HepG2 (cell line): ENCODE measurements around the gene ANAPC2. TPM values are rescaled to one million over a fixed set of nuclear protein-coding genes. Genes with fewer than 3 reads are reported as not detected.

Experiments
- AGO1 ChIP-seq: fragments of 200-400 bp; formaldehyde crosslinking; IDR thresholded peaks from 2 replicates; pipeline ENCODE4 v1.6.1; 2017; ENCODE audit warnings: mild to moderate bottlenecking, low read depth, low read length, moderate library complexity; ENCODE audit not compliant: poor library complexity, severe bottlenecking
- CENPX ChIP-seq: sonication (generic); formaldehyde crosslinking; IDR thresholded peaks from 2 replicates; pipeline ENCODE4 v1.9.0; 2021; ENCODE audit warnings: mild to moderate bottlenecking, missing genetic modification reagents, moderate library complexity
- ELF1 ChIP-seq: sonication (generic); formaldehyde crosslinking; IDR thresholded peaks from 2 replicates; pipeline ENCODE4 v1.4.0; 2020; ENCODE audit warnings: missing genetic modification reagents
- ERF ChIP-seq: IDR thresholded peaks from 2 replicates; pipeline ENCODE4 v1.6.1; 2018; ENCODE audit warnings: missing biosample characterization, missing genetic modification reagents
- ETV5 ChIP-seq: IDR thresholded peaks from 2 replicates; pipeline ENCODE4 v1.6.1; 2018; ENCODE audit warnings: missing biosample characterization, missing genetic modification reagents, inconsistent platforms, borderline replicate concordance
- FOXO1 ChIP-seq: sonication (generic); formaldehyde crosslinking; IDR thresholded peaks from 2 replicates; pipeline ENCODE4 v1.4.0; 2020; ENCODE audit warnings: missing genetic modification reagents
- HNRNPL ChIP-seq: fragments of 200-400 bp; formaldehyde crosslinking; IDR thresholded peaks from 2 replicates; pipeline ENCODE4 v1.6.1; 2017; ENCODE audit warnings: mild to moderate bottlenecking, low read depth, low read length
- HOXA3 ChIP-seq: sonication (generic); formaldehyde crosslinking; IDR thresholded peaks from 2 replicates; pipeline ENCODE4 v1.5.0; 2020; ENCODE audit warnings: missing genetic modification reagents
- KAT7 ChIP-seq: IDR thresholded peaks from 2 replicates; pipeline ENCODE4 v1.6.1; 2018; ENCODE audit warnings: borderline replicate concordance, missing compliant biosample characterization
- MYC ChIP-seq: sonication (generic); formaldehyde crosslinking; IDR thresholded peaks from 2 replicates; pipeline ENCODE4 v1.9.0; 2021; ENCODE audit warnings: missing genetic modification reagents, borderline replicate concordance
- NCOA1 ChIP-seq: sonication (generic); formaldehyde crosslinking; IDR thresholded peaks from 2 replicates; pipeline ENCODE4 v1.9.0; 2021; ENCODE audit warnings: missing genetic modification reagents
- NFKB2 ChIP-seq: sonication (generic); formaldehyde crosslinking; IDR thresholded peaks from 2 replicates; pipeline ENCODE4 v1.4.0; 2020; ENCODE audit warnings: missing genetic modification reagents, borderline replicate concordance
- REPIN1 ChIP-seq: sonication (generic); formaldehyde crosslinking; IDR thresholded peaks from 2 replicates; pipeline ENCODE4 v1.8.0; 2022; ENCODE audit warnings: missing genetic modification reagents, low read depth, mild to moderate bottlenecking, borderline replicate concordance
- REXO4 ChIP-seq: sonication (generic); formaldehyde crosslinking; IDR thresholded peaks from 2 replicates; pipeline ENCODE4 v1.8.0; 2022; ENCODE audit warnings: missing genetic modification reagents, mild to moderate bottlenecking, borderline replicate concordance
- TBX2 ChIP-seq: sonication (generic); formaldehyde crosslinking; IDR thresholded peaks from 2 replicates; pipeline ENCODE4 v1.5.0; 2020; ENCODE audit warnings: missing genetic modification reagents, mild to moderate bottlenecking, borderline replicate concordance
- THAP11 ChIP-seq: IDR thresholded peaks from 2 replicates; pipeline ENCODE4 v1.6.1; 2016; ENCODE audit warnings: missing biosample characterization, missing genetic modification reagents
- XRCC5 ChIP-seq: fragments of 200-400 bp; formaldehyde crosslinking; optimal IDR thresholded peaks from 2 replicates; pipeline ENCODE3; 2017; ENCODE audit warnings: mild to moderate bottlenecking, low read length
- ZBED4 ChIP-seq: sonication (generic); formaldehyde crosslinking; IDR thresholded peaks from 2 replicates; pipeline ENCODE4 v1.4.0; 2020; ENCODE audit warnings: missing genetic modification reagents, borderline replicate concordance
- ZNF225 ChIP-seq: sonication (generic); formaldehyde crosslinking; IDR thresholded peaks from 2 replicates; pipeline ENCODE4 v1.4.0; 2020; ENCODE audit warnings: mild to moderate bottlenecking, missing genetic modification reagents
- ZNF281 ChIP-seq: sonication (generic); formaldehyde crosslinking; IDR thresholded peaks from 2 replicates; pipeline ENCODE4 v1.4.0; 2020; ENCODE audit warnings: missing genetic modification reagents, borderline replicate concordance
- ZNF580 ChIP-seq: IDR thresholded peaks from 2 replicates; pipeline ENCODE4 v1.6.1; 2016; ENCODE audit warnings: low read depth, borderline replicate concordance
- ZNF629 ChIP-seq: sonication (generic); formaldehyde crosslinking; conservative IDR thresholded peaks from 2 replicates; pipeline ENCODE4 v1.5.0; 2020; ENCODE audit warnings: missing genetic modification reagents
- polyA plus RNA-seq, 8 experiments: library from polyadenylated mRNA; depleted of rRNA in 3 of 8; stranded (reverse) in 7 of 8; unstranded in 1 of 8; fragments of >200 nt; fragmentation: Illumina TruSeq in 4 of 8; extraction: Trizol in 4 of 8; gene quantifications; 2 replicates each; pipeline versions ENCODE4 v1.2.1 to v1.2.3, GENCODE V29; 2011 to 2016; ENCODE audit warnings: low read depth in 4 of 8, missing spikeins in 1 of 8, mixed read lengths in 1 of 8; ENCODE audit not compliant: insufficient read depth in 1 of 8
- total RNA-seq, 5 experiments: library from RNA; depleted of rRNA; stranded (reverse); fragments of >200 nt; fragmentation: Illumina TruSeq; extraction: Trizol; gene quantifications; 2 replicates each; pipeline ENCODE4 v1.2.3, GENCODE V29; 2016; ENCODE audit warnings: low read depth in 1 of 5

The ANAPC2 gene
- total and polyA plus RNA-seq, 2 of the 13 experiments (the other 11 are each of a cell fraction or from before 2014, with no cell fraction given), result 12.3 to 15.4 TPM

GRCh38 chr9:137227054-137227852, 38.9 kb upstream of the ANAPC2 start, which contains the start of gene RNF224 (continued):
- TF ChIP-seq ZNF580 (peak; percentile 61; the same call in 1 of the 2 replicates), AGO1 (peak; percentile 93), CENPX (CRISPR knock-in tag) (no peak), TBX2 (CRISPR knock-in tag) (peak; percentile 35; the same call in 1 of the 2 replicates), ETV5 (CRISPR knock-in tag) (peak; percentile 2; the same call in 1 of the 2 replicates), NFKB2 (peak; percentile 4; the same call in 1 of the 2 replicates), HOXA3 (0 out of 2 replicates have a peak, but pooled peaks have one; percentile 25), ELF1 (0 out of 2 replicates have a peak, but pooled peaks have one; percentile 28), ERF (CRISPR knock-in tag) (peak; percentile 63; the same call in 1 of the 2 replicates), ZNF281 (CRISPR knock-in tag) (0 out of 2 replicates have a peak, but pooled peaks have one; percentile 28), MYC (0 out of 2 replicates have a peak, but pooled peaks have one; percentile 31), ZNF225 (CRISPR knock-in tag) (0 out of 2 replicates have a peak, but pooled peaks have one; percentile 28), XRCC5 (peak; percentile 79), REPIN1 (CRISPR knock-in tag) (0 out of 2 replicates have a peak, but pooled peaks have one; percentile 27), NCOA1 (CRISPR knock-in tag) (peak; percentile 90), ZBED4 (CRISPR knock-in tag) (peak; percentile 39; the same call in 1 of the 2 replicates), ZNF629 (CRISPR knock-in tag) (0 out of 2 replicates have a peak, but pooled peaks have one; percentile 10), REXO4 (CRISPR knock-in tag) (no peak), HNRNPL (peak; percentile 86), THAP11 (CRISPR knock-in tag) (peak; percentile 43; the same call in 1 of the 2 replicates), FOXO1 (peak; percentile 29; the same call in 1 of the 2 replicates), KAT7 (CRISPR knock-in tag) (no peak)
